H9 (cell line): Measurements from ENCODE around the gene NIT2. TPM values are rescaled to one million over a fixed set of nuclear protein-coding genes. Genes with fewer than 3 reads are reported as not detected.

Source experiments
- DNase-seq: peaks from one replicate; pipeline ENCODE4 v3.0.0-alpha.2; 2017
- H2AFZ ChIP-seq: one replicate; pipeline ENCODE4 v1.6.1; 2013; ENCODE audit warnings: mild to moderate bottlenecking, low read length, control low read depth, moderate library complexity
- H2AK5ac ChIP-seq: 2 replicates; pipeline ENCODE4 v1.6.1; 2013; ENCODE audit warnings: low read length, control low read depth, mixed read lengths; ENCODE audit not compliant: insufficient read length
- H2BK120ac ChIP-seq: one replicate; pipeline ENCODE4 v1.6.1; 2013; ENCODE audit warnings: low read depth, mild to moderate bottlenecking, low read length, control low read depth, inconsistent platforms; ENCODE audit not compliant: poor library complexity, severe bottlenecking
- H2BK12ac ChIP-seq: 2 replicates; pipeline ENCODE4 v1.6.1; 2013; ENCODE audit warnings: low read length, control low read depth, mixed read lengths, low read depth; ENCODE audit not compliant: insufficient read length
- H2BK15ac ChIP-seq: 2 replicates; pipeline ENCODE4 v1.6.1; 2013; ENCODE audit warnings: low read depth, low read length, control low read depth
- H2BK20ac ChIP-seq: one replicate; pipeline ENCODE4 v1.6.1; 2013; ENCODE audit warnings: low read depth, mild to moderate bottlenecking, low read length, control low read depth, inconsistent platforms; ENCODE audit not compliant: poor library complexity, severe bottlenecking
- H2BK5ac ChIP-seq: 2 replicates; pipeline ENCODE4 v1.6.1; 2013; ENCODE audit warnings: low read length, control low read depth, mixed read lengths; ENCODE audit not compliant: insufficient read length
- H3K14ac ChIP-seq: 2 replicates; pipeline ENCODE4 v1.6.1; 2013; ENCODE audit warnings: low read length, control low read depth; ENCODE audit not compliant: insufficient read depth
- H3K18ac ChIP-seq: 2 replicates; pipeline ENCODE4 v1.6.1; 2013; ENCODE audit warnings: low read depth, mild to moderate bottlenecking, mixed read lengths, low read length, control low read depth; ENCODE audit not compliant: insufficient read length
- H3K23ac ChIP-seq: 2 replicates; pipeline ENCODE4 v1.6.1; 2013; ENCODE audit warnings: low read length, control low read depth, mixed read lengths, low read depth; ENCODE audit not compliant: insufficient read length
- H3K23me2 ChIP-seq: 2 replicates; pipeline ENCODE4 v1.6.1; 2013; ENCODE audit warnings: low read depth, mild to moderate bottlenecking, mixed read lengths, low read length, control low read depth; ENCODE audit not compliant: insufficient read length, poor library complexity, severe bottlenecking
- H3K27ac ChIP-seq: 2 replicates; pipeline ENCODE4 v1.5.1; 2013; ENCODE audit warnings: low read length, control low read depth, mixed read lengths, low read depth; ENCODE audit not compliant: insufficient read length
- H3K27me3 ChIP-seq: 2 replicates; pipeline ENCODE4 v1.6.1; 2013; ENCODE audit warnings: low read length, control low read depth, inconsistent platforms; ENCODE audit not compliant: insufficient read depth
- H3K4ac ChIP-seq: 2 replicates; pipeline ENCODE4 v1.6.1; 2013; ENCODE audit warnings: low read depth, mild to moderate bottlenecking, control low read depth, inconsistent platforms, low read length, moderate library complexity
- H3K4me1 ChIP-seq: 2 replicates; pipeline ENCODE4 v1.6.1; 2013; ENCODE audit warnings: low read length, control low read depth, inconsistent platforms; ENCODE audit not compliant: insufficient read depth
- H3K4me2 ChIP-seq: 2 replicates; pipeline ENCODE4 v1.6.1; 2013; ENCODE audit warnings: low read length, control low read depth, mixed read lengths; ENCODE audit not compliant: insufficient read length, insufficient read depth
- H3K56ac ChIP-seq: 2 replicates; pipeline ENCODE4 v1.6.1; 2013; ENCODE audit warnings: low read depth, mild to moderate bottlenecking, mixed read lengths, low read length, control low read depth; ENCODE audit not compliant: insufficient read length
- H3K79me1 ChIP-seq: 2 replicates; pipeline ENCODE4 v1.6.1; 2013; ENCODE audit warnings: low read depth, mild to moderate bottlenecking, moderate library complexity, low read length, control low read depth, inconsistent platforms; ENCODE audit not compliant: insufficient read depth, poor library complexity, severe bottlenecking
- H3K79me2 ChIP-seq: 2 replicates; pipeline ENCODE4 v1.6.1; 2013; ENCODE audit warnings: low read length, control low read depth, inconsistent platforms; ENCODE audit not compliant: insufficient read depth
- H3K9ac ChIP-seq: 2 replicates; pipeline ENCODE4 v1.6.1; 2013; ENCODE audit warnings: low read length, control low read depth, mixed read lengths; ENCODE audit not compliant: insufficient read length; ENCODE audit errors: extremely low read depth
- H3K9me3 ChIP-seq: one replicate; pipeline ENCODE4 v1.6.1; 2013; ENCODE audit warnings: low read depth, low read length, inconsistent platforms; ENCODE audit not compliant: control insufficient read depth
- H3T11ph ChIP-seq: one replicate; pipeline ENCODE4 v1.6.1; 2013; ENCODE audit warnings: mild to moderate bottlenecking, low read length, control low read depth, inconsistent platforms
- H4K20me1 ChIP-seq: one replicate; pipeline ENCODE4 v1.6.1; 2013; ENCODE audit not compliant: control insufficient read depth, insufficient read length, insufficient read depth
- H4K5ac ChIP-seq: 2 replicates; pipeline ENCODE4 v1.6.1; 2013; ENCODE audit warnings: low read depth, mild to moderate bottlenecking, mixed read lengths, low read length, control low read depth; ENCODE audit not compliant: insufficient read length
- H4K8ac ChIP-seq: replicated peaks from 2 replicates; pipeline ENCODE4 v1.6.1; 2013; ENCODE audit warnings: low read length, control low read depth, mixed read lengths, low read depth; ENCODE audit not compliant: insufficient read length
- H4K91ac ChIP-seq: 2 replicates; pipeline ENCODE4 v1.6.1; 2013; ENCODE audit warnings: low read depth, mild to moderate bottlenecking, moderate library complexity, mixed read lengths, low read length, control low read depth; ENCODE audit not compliant: insufficient read length
- H3K27ac Mint-ChIP-seq, 3 experiments: 2 replicates in 2 of 3; 3 replicates in 1 of 3; pipeline ENCODE4 v1.8.0; 2020 to 2021; ENCODE audit warnings: mixed read lengths in 3 of 3, mild to moderate bottlenecking in 1 of 3, moderate library complexity in 1 of 3
- H3K27me3 Mint-ChIP-seq: 2 replicates; pipeline ENCODE4 v1.8.0; 2021; ENCODE audit warnings: low read depth, mild to moderate bottlenecking, moderate library complexity, mixed read lengths
- H3K36me3 Mint-ChIP-seq, 3 experiments: 2 replicates in 2 of 3; 3 replicates in 1 of 3; pipeline ENCODE4 v1.8.0; 2020 to 2021; ENCODE audit warnings: low read depth in 3 of 3, mixed read lengths in 3 of 3; ENCODE audit not compliant: insufficient read depth in 1 of 3
- H3K4me1 Mint-ChIP-seq, 2 experiments: 2 replicates each; pipeline ENCODE4 v1.8.0; 2020; ENCODE audit warnings: mixed read lengths in 2 of 2
- H3K4me3 Mint-ChIP-seq, 2 experiments: 2 replicates in 1 of 2; 3 replicates in 1 of 2; pipeline ENCODE4 v1.8.0; 2020 to 2021; ENCODE audit warnings: mild to moderate bottlenecking in 2 of 2, mixed read lengths in 2 of 2, moderate library complexity in 1 of 2
- H3K9me3 Mint-ChIP-seq, 2 experiments: 2 replicates in 1 of 2; 3 replicates in 1 of 2; pipeline ENCODE4 v1.8.0; 2020; ENCODE audit warnings: mild to moderate bottlenecking in 2 of 2, mixed read lengths in 2 of 2, moderate library complexity in 1 of 2
- WGBS: extraction: QIAGEN DNeasy Blood & Tissue Kit; methylation state at CpG from one replicate; pipeline ENCODE4 v1.1.7; 2013; ENCODE audit warnings: missing lambda C conversion rate, low lambda C conversion rate, mixed read lengths; ENCODE audit not compliant: insufficient read length; ENCODE audit errors: extremely low coverage; 5-methylcytosine and 5-hydroxymethylcytosine counted together
- total RNA-seq: library from RNA; stranded (reverse); gene quantifications from 2 replicates; pipeline ENCODE4 v1.2.1, GENCODE V29; 2021
- TF ChIP-seq, protein P1 (sequence below): fragments of 200-600 bp; sonication (generic); conservative IDR thresholded peaks from 3 replicates; pipeline ENCODE4 v1.8.0; 2021; ENCODE audit warnings: antibody characterized with exemption, mild to moderate bottlenecking

Gene NIT2
- total RNA-seq, 1 experiment from 2014 or later = 26.6 TPM

DNA sequence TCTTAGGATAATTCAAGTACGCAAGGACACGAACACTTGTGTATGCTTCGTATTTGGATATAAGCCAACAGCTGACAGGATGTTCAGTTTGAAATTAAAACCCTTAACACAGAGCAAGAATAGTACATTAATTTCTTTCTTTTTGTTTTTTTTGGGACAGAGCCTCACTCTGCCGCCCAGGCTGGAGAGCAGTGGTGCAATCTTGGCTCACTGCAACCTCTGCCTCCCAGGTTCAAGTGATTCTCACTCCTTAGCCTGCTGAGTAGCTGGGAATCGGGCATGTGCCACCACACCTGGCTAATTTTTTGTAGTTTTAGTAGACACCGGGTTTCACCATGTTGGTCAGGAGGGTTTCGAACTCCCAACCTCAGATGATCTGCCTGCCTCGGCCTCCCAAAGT lies 33.9 kb downstream of the NIT2 start:
- no peak overlapping the region for H3K56ac ChIP-seq
- no peak overlapping the region for H4K91ac ChIP-seq
- DNase-seq = no peak
- H3T11ph ChIP-seq = no peak overlapping the region
- no peaks in the 10 kb centered on the region for H3K9me3 ChIP-seq
- H2AK5ac ChIP-seq = no peak overlapping the region
- H3K23me2 ChIP-seq = no peaks in the 10 kb centered on the region
- H3K4ac ChIP-seq = no peak overlapping the region
- H3K9ac ChIP-seq = no peak overlapping the region
- H2BK20ac ChIP-seq = no peak overlapping the region
- Mint-ChIP-seq H3K9me3 (no peaks in the 10 kb centered on the region), H3K27me3 (no peaks in the 10 kb centered on the region), H3K36me3 (peaks cover 18 to 77% (median 52%) of the 10 kb centered on the region in 3 experiments; a peak in 6 of 7 replicates), H3K4me1 (peaks cover 0 to 6% of the 10 kb centered on the region in 2 experiments; a peak in 1 of 4 replicates), H3K4me3 (no peak overlapping the region), H3K27ac (no peak overlapping the region)
- H2BK12ac ChIP-seq = no peak overlapping the region
- no peak overlapping the region for H2AFZ ChIP-seq
- H3K4me1 ChIP-seq = no peaks in the 10 kb centered on the region
- H3K79me2 ChIP-seq = no peaks in the 10 kb centered on the region
- no peak overlapping the region for H3K27ac ChIP-seq
- H2BK5ac ChIP-seq = no peak overlapping the region
- H2BK15ac ChIP-seq = no peak overlapping the region
- H3K4me2 ChIP-seq = no peak overlapping the region
- no peak overlapping the region for H3K14ac ChIP-seq
- no peak overlapping the region for H3K23ac ChIP-seq
- no CpG with 5 or more reads among the region's 8 CpGs for WGBS
- H4K20me1 ChIP-seq = no peaks in the 10 kb centered on the region
- TF ChIP-seq, protein P1, sequence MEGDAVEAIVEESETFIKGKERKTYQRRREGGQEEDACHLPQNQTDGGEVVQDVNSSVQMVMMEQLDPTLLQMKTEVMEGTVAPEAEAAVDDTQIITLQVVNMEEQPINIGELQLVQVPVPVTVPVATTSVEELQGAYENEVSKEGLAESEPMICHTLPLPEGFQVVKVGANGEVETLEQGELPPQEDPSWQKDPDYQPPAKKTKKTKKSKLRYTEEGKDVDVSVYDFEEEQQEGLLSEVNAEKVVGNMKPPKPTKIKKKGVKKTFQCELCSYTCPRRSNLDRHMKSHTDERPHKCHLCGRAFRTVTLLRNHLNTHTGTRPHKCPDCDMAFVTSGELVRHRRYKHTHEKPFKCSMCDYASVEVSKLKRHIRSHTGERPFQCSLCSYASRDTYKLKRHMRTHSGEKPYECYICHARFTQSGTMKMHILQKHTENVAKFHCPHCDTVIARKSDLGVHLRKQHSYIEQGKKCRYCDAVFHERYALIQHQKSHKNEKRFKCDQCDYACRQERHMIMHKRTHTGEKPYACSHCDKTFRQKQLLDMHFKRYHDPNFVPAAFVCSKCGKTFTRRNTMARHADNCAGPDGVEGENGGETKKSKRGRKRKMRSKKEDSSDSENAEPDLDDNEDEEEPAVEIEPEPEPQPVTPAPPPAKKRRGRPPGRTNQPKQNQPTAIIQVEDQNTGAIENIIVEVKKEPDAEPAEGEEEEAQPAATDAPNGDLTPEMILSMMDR = no peak
- no peaks in the 10 kb centered on the region for H3K79me1 ChIP-seq
- H4K5ac ChIP-seq = no peak overlapping the region
- no peak overlapping the region for H2BK120ac ChIP-seq
- H4K8ac ChIP-seq = no peak overlapping the region
- H3K18ac ChIP-seq = no peak overlapping the region
- H3K27me3 ChIP-seq = no peaks in the 10 kb centered on the region
